GM19099 (cell line): ENCODE measurements around the gene GNL1.

ENCODE experiments used
- POLR2A ChIP-seq: IDR thresholded peaks from 3 replicates; pipeline ENCODE4 v1.6.1; 2011; ENCODE audit warnings: low read depth; ENCODE audit not compliant: insufficient read length; ENCODE audit errors: extremely low read depth

GNL1 gene

GRCh38 chr6:30554962-30555815 lies 1.1 kb downstream of the GNL1 start:
- TF ChIP-seq POLR2A, result no peak

GRCh38 chr6:30554404-30554803 lies 1.9 kb downstream of the GNL1 start:
- TF ChIP-seq POLR2A, result no peak

- TF ChIP-seq POLR2A, result no peak
Measured at GRCh38 chr6:30548375-30548774, 7.9 kb downstream of the GNL1 start.

- TF ChIP-seq POLR2A, result no peak
Measured at GRCh38 chr6:30547454-30547853, 8.8 kb downstream of the GNL1 start.

- no peak for TF ChIP-seq POLR2A
Measured at GRCh38 chr6:30544666-30545272, 11.5 kb downstream of the GNL1 start.

GRCh38 chr6:30543821-30544220 lies 12.5 kb downstream of the GNL1 start:
- TF ChIP-seq POLR2A, result no peak

- no peak for TF ChIP-seq POLR2A
Measured at GRCh38 chr6:30542915-30543314, 13.4 kb downstream of the GNL1 start.

GRCh38 chr6:30542404-30542725 lies 13.9 kb downstream of the GNL1 start:
- TF ChIP-seq POLR2A, result no peak

GRCh38 chr6:30541515-30542403 lies 14.5 kb downstream of the GNL1 start:
- TF ChIP-seq POLR2A, result no peak

- no peak for TF ChIP-seq POLR2A
Measured at GRCh38 chr6:30537931-30538330, 18.4 kb downstream of the GNL1 start.

- no peak for TF ChIP-seq POLR2A
Measured at GRCh38 chr6:30533460-30534294, 22.6 kb downstream of the GNL1 start.

GRCh38 chr6:30530014-30530413 lies 26.3 kb downstream of the GNL1 start:
- no peak for TF ChIP-seq POLR2A

- no peak for TF ChIP-seq POLR2A
Measured at GRCh38 chr6:30520522-30520921, 35.8 kb downstream of the GNL1 start.

GRCh38 chr6:30515944-30516753 lies 40.1 kb downstream of the GNL1 start:
- peak; percentile 59 for TF ChIP-seq POLR2A

GRCh38 chr6:30515106-30515505 lies 41.2 kb downstream of the GNL1 start:
- no peak for TF ChIP-seq POLR2A

GRCh38 chr6:30513451-30513850 lies 42.8 kb downstream of the GNL1 start:
- TF ChIP-seq POLR2A, result no peak
